ENCODE results near the gene MRPL1. TPM values are rescaled to one million over a fixed set of nuclear protein-coding genes. Genes with fewer than 3 reads are reported as not detected.

MRPL1 gene
- total RNA-seq, 2 experiments from 2014 or later: 28.5 to 43.2 TPM

DNA sequence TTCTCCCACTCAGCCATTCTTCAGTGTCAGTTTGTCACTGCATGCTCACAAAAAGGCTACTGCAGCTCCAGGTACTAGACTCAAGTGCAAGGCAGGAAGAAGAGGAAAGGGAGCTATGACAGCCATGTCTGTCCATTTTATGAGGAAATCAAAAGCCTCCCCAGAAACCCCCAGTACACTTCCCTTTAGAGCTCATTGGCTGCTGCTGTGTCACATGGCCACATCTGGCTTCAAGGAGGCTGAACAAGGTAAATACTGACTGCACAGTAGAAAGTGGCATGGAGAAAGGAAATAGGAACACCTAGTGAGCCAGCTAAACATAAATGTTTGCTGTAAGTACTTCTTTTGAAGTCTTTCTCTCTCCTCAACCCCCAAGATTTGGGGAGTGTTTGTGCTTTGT lies 127.3 kb downstream of the MRPL1 start:
- CTCF ChIA-PET: interaction anchor here (1.0 kb wide), 1 partner anchor 30 kb away, joined by 3 read pairs; no protein-coding TSS in a partner anchor
- Mint-ChIP-seq H3K36me3 (no peaks in the 10 kb centered on the region), H3K27ac (no peak overlapping the region), H3K9me3 (ENCODE audit: low read depth) (no peaks in the 10 kb centered on the region), H3K27me3 (peaks cover 36% of the 10 kb centered on the region), H3K4me1 (no peaks in the 10 kb centered on the region), H3K4me3 (no peak overlapping the region)
- ATAC-seq (no peak), DNase-seq (no peak)

DNA sequence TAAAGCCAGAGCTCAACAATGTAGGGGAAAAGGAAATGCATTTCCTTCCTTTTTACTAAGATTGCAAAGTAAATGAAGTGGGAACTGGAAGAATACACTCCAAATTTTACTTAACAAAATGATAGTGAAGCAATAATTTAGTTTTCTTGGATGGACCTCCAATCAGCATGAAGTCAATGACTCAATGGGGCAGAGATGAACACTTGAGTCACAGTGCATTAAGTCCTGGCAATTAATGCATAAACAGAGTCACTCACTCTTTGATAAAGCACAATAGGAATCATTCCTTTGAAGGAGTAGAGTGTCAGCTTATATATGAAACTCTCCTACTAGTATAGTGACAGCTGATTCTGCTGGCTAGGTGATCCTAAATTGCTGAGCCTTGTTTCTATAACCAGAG lies 127.8 kb downstream of the MRPL1 start:
- CTCF ChIA-PET: interaction anchor here (1.0 kb wide), 1 partner anchor 30 kb away, joined by 3 read pairs; no protein-coding TSS in a partner anchor
- ATAC-seq: no peak
- no peaks in the 10 kb centered on the region for H3K36me3 Mint-ChIP-seq
- H3K4me3 Mint-ChIP-seq: no peak overlapping the region
- H3K27me3 Mint-ChIP-seq: peaks cover 36% of the 10 kb centered on the region
- H3K4me1 Mint-ChIP-seq: no peaks in the 10 kb centered on the region
- no peaks in the 10 kb centered on the region for H3K9me3 Mint-ChIP-seq (ENCODE audit: low read depth)
- DNase-seq: no peak
- H3K27ac Mint-ChIP-seq: no peak overlapping the region

DNA sequence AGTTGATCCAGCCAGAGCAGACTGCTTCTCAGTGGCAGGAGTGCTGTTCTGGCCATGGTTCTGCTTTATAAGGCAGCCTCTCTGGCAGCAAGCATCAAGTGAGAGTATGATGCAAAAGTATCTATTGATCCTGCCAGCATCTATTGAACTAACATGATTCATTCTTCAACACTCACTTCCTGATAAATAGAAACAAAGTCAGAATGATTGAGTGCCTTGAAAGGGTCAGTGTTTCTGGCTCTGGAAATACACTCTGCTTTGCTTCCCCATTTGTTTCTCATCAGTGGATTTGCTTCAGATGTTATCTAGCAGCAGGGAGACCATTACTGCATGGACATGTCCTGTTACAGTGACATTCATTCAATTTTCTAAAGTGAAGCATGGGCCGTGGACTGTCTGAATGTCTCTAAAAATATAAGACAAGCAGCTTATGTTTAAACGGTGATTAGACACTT lies 128.3 kb downstream of the MRPL1 start:
- Mint-ChIP-seq H3K9me3 (ENCODE audit: low read depth) (no peaks in the 10 kb centered on the region), H3K27me3 (peaks cover 36% of the 10 kb centered on the region), H3K36me3 (no peaks in the 10 kb centered on the region), H3K4me1 (no peaks in the 10 kb centered on the region), H3K4me3 (no peak overlapping the region), H3K27ac (no peak overlapping the region)
- ATAC-seq (no peak), DNase-seq (no peak)
- CTCF ChIA-PET: no interaction called here

DNA sequence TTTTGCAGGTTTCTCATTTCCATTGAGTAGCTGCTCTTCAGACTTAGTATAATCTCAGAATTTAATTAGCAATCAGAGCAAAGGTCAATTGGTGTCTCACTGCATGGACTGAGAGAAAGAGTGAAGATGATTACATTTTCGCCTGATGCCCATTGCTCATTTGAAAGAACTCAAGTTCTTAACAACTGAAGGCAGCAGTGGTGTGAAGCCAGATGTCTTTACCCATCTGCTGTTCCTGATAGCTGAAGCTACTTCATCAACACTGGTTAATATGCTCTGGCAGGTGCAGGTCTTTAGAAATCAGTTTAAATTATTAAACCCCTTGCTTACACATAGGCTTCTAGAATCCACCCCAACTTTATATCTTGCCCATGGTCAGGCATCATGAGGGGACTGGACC lies 130.0 kb downstream of the MRPL1 start:
- Mint-ChIP-seq H3K36me3 (no peaks in the 10 kb centered on the region), H3K9me3 (ENCODE audit: low read depth) (no peaks in the 10 kb centered on the region), H3K4me3 (no peak overlapping the region), H3K4me1 (no peaks in the 10 kb centered on the region), H3K27ac (no peak overlapping the region), H3K27me3 (peaks cover 31% of the 10 kb centered on the region)
- CTCF ChIA-PET: no interaction called here
- ATAC-seq (no peak), DNase-seq (no peak)

GRCh38 chr4:77994194-77994721 lies 131.6 kb downstream of the MRPL1 start:
- Mint-ChIP-seq H3K27ac (no peak overlapping the region), H3K4me1 (no peaks in the 10 kb centered on the region), H3K9me3 (ENCODE audit: low read depth) (no peaks in the 10 kb centered on the region), H3K36me3 (no peaks in the 10 kb centered on the region), H3K27me3 (peaks cover 35% of the 10 kb centered on the region), H3K4me3 (no peak overlapping the region)
- CTCF ChIA-PET: interaction anchor here (1.3 kb wide), 1 partner anchor 68 kb away, joined by 3 read pairs; no protein-coding TSS in a partner anchor
- ATAC-seq: no peak
- DNase-seq: no peak

DNA sequence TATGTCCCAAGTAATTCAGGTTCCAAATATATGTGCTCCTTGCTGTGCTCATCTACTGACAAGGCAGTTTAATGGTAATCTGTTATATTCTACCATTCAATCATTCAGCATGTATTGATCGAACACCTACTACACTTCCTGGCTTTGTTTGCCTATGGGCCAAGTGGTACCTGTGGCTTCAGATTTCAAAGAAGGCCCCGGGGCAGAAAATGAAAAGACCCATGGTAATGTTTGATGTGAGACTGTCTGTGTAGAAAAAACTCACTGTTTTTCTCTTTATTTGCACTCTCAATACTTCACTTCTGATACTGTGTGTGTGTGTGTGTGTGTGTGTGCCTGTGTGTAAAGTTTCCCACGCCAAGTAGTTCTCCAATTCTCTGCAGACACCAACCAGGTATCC lies 133.4 kb downstream of the MRPL1 start:
- ATAC-seq: no peak
- Mint-ChIP-seq H3K4me1 (no peaks in the 10 kb centered on the region), H3K9me3 (ENCODE audit: low read depth) (no peaks in the 10 kb centered on the region), H3K36me3 (no peaks in the 10 kb centered on the region), H3K27ac (no peak overlapping the region), H3K4me3 (no peak overlapping the region), H3K27me3 (peaks cover 26% of the 10 kb centered on the region)
- DNase-seq: no peak
- CTCF ChIA-PET: no interaction called here

DNA sequence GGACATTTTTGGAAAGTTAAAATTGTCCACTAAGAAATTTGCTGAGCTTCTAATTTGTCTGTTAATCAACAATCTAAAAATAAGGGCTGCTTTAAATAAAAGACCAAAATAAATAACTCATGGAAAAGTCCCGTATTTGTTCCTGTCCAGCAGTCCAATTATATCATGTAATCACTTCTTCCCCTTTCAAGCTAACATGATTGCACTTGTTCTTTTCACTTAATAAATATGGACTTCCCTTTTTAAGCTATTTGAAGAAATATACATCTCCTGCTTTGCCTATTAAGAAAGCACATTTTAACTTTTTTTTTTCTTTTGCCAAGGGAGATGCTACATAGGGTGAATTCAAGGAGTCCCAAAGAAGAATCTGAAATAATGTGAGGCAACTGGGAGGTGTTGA lies 138.9 kb downstream of the MRPL1 start:
- no peaks in the 10 kb centered on the region for H3K36me3 Mint-ChIP-seq
- peaks cover 17% of the 10 kb centered on the region for H3K27me3 Mint-ChIP-seq
- H3K9me3 Mint-ChIP-seq (ENCODE audit: low read depth): no peaks in the 10 kb centered on the region
- H3K27ac Mint-ChIP-seq: no peak overlapping the region
- no peaks in the 10 kb centered on the region for H3K4me1 Mint-ChIP-seq
- no peak for DNase-seq
- CTCF ChIA-PET: interaction anchor here (0.9 kb wide), 1 partner anchor 322 kb away, joined by 3 read pairs; no protein-coding TSS in a partner anchor
- ATAC-seq: no peak
- no peak overlapping the region for H3K4me3 Mint-ChIP-seq

GRCh38 chr4:78002260-78002659 lies 139.6 kb downstream of the MRPL1 start:
- DNase-seq: no peak
- CTCF ChIA-PET: interaction anchor here (0.9 kb wide), 1 partner anchor 321 kb away, joined by 3 read pairs; no protein-coding TSS in a partner anchor
- no peaks in the 10 kb centered on the region for H3K9me3 Mint-ChIP-seq (ENCODE audit: low read depth)
- no peak overlapping the region for H3K27ac Mint-ChIP-seq
- ATAC-seq: no peak
- H3K27me3 Mint-ChIP-seq: peaks cover 17% of the 10 kb centered on the region
- H3K4me3 Mint-ChIP-seq: no peak overlapping the region
- H3K4me1 Mint-ChIP-seq: no peaks in the 10 kb centered on the region
- no peaks in the 10 kb centered on the region for H3K36me3 Mint-ChIP-seq

Other genes starting within 250 kb of the MRPL1 start
- gene CNOT6L, start 43.5 kb upstream of the MRPL1 start, total RNA-seq: 100 to 1,000 TPM; 103 to 107 TPM
- under 1 TPM in 1 of 2 experiments, not detected in 1; 0.05 TPM for gene FRAS1, start 194.5 kb downstream of the MRPL1 start, total RNA-seq

Data from activated CD8-positive, alpha-beta memory T cell treated with anti-CD3 and anti-CD28 coated beads, Interleukin-2, amount 10 ng/mL, durations not matched to agents 7 days and 5 days (primary cell).